UCSD-AML1 (cell line): Measurements from ENCODE around the gene PARD3B.

ENCODE experiments used
- DNase-seq: peaks from one replicate; lab custom pipeline; 2025; ENCODE audit not compliant: unreplicated experiment; lab: John Stamatoyannopoulos, UW

Gene PARD3B

DNA sequence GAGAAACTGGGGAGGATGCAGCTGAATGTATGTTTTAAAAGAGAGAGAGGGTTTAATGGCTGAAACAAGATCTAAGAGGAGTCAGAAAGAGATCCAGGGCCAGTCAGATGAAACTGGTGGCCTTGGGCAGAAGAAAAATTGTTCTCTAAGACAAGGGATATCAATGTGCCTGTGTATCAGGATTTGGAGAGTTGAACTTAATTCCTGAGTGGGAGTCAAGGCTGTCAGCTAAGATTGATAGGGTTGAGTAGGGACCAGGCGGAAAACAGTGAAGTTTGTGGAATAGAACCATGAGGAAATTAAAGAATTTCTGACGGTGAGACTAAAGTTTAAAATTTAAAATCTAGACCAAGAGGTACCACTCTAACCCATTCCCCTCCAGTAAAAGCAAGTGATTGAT lies 199.2 kb downstream of the PARD3B start:
- DNase-seq: no peak

DNA sequence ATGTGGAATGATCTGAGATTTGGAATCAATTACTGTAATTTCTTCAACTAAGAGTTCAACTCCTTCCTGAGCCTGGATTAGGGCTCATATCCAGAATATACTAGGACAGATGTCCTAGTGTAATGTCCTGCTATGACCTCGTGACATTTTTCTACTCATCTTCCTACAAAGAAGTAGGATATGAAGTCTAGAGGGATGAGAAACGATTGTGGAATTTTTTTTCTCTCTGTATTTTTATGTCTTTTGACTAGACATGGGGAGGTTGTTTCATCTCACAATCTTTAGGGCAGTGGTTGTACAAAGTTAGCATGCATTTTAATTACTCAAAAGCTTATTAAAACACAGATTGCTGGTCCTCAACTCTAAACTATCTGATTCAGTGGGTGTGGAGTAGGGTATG lies 203.0 kb downstream of the PARD3B start:
- DNase-seq: no peak

- no peak for DNase-seq
These were observed 204.0 kb downstream of the PARD3B start for GRCh38 chr2:204749319-204749718.

DNA sequence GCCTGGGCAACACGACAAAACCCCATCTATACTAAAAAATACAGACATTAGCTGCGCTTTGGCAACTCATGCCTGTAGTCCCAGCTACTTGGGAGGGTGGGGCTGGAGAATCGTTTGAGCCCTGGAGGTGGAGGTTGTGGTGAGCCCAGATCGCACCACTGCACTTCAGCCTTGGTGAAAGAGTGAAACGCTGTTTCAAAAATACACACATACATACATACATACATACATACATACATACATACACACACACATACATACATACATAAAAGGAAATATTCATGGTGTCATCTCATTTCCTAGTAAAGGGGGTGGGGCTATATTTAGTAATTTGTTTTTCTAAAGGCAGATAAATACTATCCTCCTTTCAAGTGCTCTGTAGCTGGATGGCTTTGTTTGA lies 205.1 kb downstream of the PARD3B start:
- DNase-seq: no peak

- DNase-seq: no peak
These were observed 206.2 kb downstream of the PARD3B start for GRCh38 chr2:204751472-204751871.

DNA sequence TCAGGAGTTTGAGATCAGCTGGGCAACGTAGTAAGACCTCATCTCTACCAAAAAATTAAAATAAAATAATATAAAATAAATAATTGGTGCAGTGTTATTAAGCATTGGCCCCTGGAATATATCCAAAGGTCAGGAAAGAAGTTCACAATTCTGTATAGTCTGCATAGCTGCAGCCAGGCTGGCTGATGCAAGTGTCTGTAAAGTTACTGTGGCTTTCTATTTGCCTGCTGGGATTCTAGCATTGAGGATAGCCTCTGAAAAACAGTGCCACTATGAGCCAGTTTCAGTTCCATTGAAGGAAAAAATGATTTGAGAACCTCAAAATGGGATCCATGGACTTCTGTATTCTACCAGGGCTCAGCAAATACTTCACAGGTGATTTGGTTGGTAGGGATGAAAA lies 208.6 kb downstream of the PARD3B start:
- no peak for DNase-seq

- no peak for DNase-seq
These were observed 209.6 kb downstream of the PARD3B start for GRCh38 chr2:204754898-204755297.

GRCh38 chr2:204763974-204764703 lies 218.9 kb downstream of the PARD3B start:
- DNase-seq: no peak

GRCh38 chr2:204770735-204771134 lies 225.5 kb downstream of the PARD3B start:
- no peak for DNase-seq

- no peak for DNase-seq
These were observed 226.4 kb downstream of the PARD3B start for GRCh38 chr2:204771721-204772120.

GRCh38 chr2:204772546-204772945 lies 227.3 kb downstream of the PARD3B start:
- no peak for DNase-seq

GRCh38 chr2:204775766-204776165 lies 230.5 kb downstream of the PARD3B start:
- DNase-seq: no peak

- DNase-seq: no peak
These were observed 231.7 kb downstream of the PARD3B start for GRCh38 chr2:204776781-204777559.

- no peak for DNase-seq
These were observed 234.5 kb downstream of the PARD3B start for GRCh38 chr2:204779771-204780170.

- no peak for DNase-seq
These were observed 236.7 kb downstream of the PARD3B start for GRCh38 chr2:204781941-204782340.

GRCh38 chr2:204790076-204790475 lies 244.8 kb downstream of the PARD3B start:
- no peak for DNase-seq

DNA sequence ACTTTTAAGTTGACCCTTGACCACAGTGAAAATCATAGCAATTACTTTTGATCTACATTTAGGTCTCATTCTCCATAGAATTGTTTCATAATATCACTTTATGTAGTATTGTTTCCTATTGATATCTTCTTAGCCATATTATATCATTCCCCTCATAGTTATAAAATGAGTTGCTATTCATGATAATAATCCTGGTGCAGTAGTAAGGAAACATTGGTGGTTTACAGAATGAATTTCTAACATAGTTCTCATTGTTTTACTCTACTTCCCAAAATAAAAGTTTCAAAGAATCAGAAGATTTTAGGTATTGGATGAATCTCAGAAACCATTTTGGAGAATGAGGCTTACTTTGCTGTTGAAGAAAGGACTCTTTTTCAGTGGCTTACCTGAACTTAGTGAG lies 246.0 kb downstream of the PARD3B start:
- no peak for DNase-seq

DNA sequence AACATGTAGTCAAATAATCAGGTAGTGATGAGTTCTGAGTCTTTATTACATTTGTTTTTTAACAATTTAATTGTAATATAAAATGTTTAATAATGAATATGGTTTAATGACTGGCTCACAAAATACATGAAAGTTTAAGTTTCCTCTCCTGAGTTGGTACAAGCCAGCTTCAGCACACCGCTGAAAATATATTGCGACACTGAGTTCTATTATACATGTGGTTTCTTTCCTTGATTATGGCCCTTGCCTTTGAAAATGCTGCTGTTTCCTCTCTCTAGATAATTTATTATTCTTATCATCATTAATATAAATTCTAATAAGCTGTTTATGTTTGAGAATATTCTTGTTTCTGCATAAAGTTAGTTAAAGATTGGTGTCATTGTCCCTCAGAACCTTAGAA lies 249.3 kb downstream of the PARD3B start:
- DNase-seq: no peak

DNA sequence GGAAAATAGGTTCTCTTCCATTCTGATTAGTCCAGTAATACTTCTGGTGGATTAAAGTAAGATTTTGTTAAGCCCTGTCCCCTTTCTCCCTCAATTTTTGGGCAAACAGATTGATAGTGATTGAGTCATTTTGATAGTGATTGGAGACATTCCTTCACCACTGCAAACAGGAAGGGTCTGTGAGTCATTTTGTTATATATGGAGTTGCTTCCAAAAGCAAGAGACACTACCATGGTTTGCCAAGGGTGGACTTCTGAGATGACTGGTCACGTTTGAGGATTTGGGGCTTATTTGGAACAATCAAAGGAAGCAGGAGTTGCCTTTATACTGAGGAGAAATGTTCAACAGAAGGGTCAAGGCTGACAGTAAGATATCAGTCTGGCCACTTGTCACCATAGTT lies 249.9 kb downstream of the PARD3B start:
- DNase-seq: no peak

DNA sequence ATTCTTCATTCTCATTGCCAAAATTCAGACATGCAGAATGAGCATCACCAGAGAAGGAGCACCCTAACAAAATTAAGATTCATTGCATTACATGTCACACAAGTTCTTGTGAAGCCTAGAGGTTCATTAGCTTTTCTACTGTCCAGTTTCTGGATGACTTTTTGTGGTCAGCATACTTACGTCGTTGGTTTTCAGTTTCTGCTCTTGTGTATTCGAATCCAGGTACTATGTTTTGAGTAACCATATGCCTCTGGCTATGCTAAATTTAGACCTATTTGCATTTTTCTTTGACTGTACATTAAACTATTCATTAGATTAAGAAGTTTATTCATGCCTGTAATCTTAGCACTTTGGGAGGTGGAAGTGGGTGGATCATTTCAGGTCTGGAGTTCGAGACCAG lies 251.3 kb downstream of the PARD3B start:
- DNase-seq: no peak

DNA sequence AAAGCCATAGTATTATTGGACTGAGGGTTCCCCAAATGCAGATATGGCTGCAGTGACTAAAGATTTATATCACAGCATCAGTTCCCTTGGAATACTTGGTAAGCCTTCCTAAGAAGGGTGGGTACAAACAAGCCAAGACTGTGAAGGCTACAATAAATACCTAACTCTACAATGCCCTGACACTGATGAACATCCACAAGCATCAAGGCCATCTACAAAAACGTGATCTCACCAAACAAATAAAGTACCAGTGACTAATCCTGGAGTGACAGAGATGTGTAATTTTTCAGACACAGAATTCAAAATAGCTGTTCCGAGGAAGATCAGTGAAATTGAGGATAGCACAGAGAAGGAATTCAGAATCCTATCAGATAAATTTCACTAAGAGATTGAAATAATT lies 254.5 kb downstream of the PARD3B start:
- no peak for DNase-seq

DNA sequence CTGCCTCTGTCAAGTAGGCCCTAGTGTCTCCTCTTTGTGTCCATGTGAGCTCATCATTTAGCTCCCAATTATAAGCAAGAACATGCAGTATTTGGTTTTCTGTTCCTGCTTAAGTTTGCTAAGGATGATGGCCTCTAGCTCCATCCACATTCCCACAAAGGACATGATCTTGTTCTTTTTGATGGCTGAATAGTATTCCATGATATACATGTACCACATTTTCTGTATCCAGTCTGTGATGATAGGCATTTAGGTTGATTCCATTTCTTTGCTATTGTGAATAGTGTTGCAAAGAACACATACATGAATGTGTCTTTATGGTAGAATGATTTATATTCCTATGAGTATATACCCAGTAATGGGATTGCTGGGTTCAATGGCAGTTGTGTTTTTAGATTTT lies 263.2 kb downstream of the PARD3B start:
- no peak for DNase-seq
